HepG2 (cell line): ENCODE results near the gene BASP1.

ENCODE experiments used
- ARNT ChIP-seq: fragments of 450-650 bp; IDR thresholded peaks from 2 replicates; pipeline ENCODE4 v1.6.1; 2017
- CBX2 ChIP-seq, 2 experiments: fragments of 200-600 bp in 1 of 2; sonication (generic); formaldehyde crosslinking in 1 of 2; IDR thresholded peaks; 2 replicates each; pipeline versions ENCODE4 v1.7.0 to v1.8.1; 2018 to 2022; ENCODE audit warnings: low read depth in 2 of 2, low read length in 1 of 2, mild to moderate bottlenecking in 1 of 2, missing genetic modification reagents in 1 of 2
- CHD2 ChIP-seq: IDR thresholded peaks from 2 replicates; pipeline ENCODE4 v1.6.1; 2011; ENCODE audit warnings: low read depth, low read length, improper control_type of control experiment
- EZH2 ChIP-seq: conservative IDR thresholded peaks from 2 replicates; pipeline ENCODE4 v1.6.1; 2012; ENCODE audit warnings: mild to moderate bottlenecking, low read depth, low read length, moderate library complexity
- FOXK2 ChIP-seq: fragments of 450-650 bp; IDR thresholded peaks from 2 replicates; pipeline ENCODE4 v1.6.1; 2016
- NFIB ChIP-seq: sonication (generic); formaldehyde crosslinking; IDR thresholded peaks from 2 replicates; pipeline ENCODE4 v1.9.0; 2021; ENCODE audit warnings: missing genetic modification reagents, mild to moderate bottlenecking, borderline replicate concordance
- SMAD3 ChIP-seq: sonication (generic); formaldehyde crosslinking; IDR thresholded peaks from 2 replicates; pipeline ENCODE4 v1.4.0; 2020; ENCODE audit warnings: missing genetic modification reagents
- TAF1 ChIP-seq: sonication (generic); formaldehyde crosslinking; IDR thresholded peaks from 2 replicates; pipeline ENCODE4 v1.4.0; 2020; ENCODE audit warnings: missing genetic modification reagents
- TCF7 ChIP-seq: sonication (generic); IDR thresholded peaks from 2 replicates; pipeline ENCODE4 v1.6.1; 2016; ENCODE audit warnings: antibody characterized with exemption, low read depth
- ZFP36L2 ChIP-seq: sonication (generic); formaldehyde crosslinking; IDR thresholded peaks from 2 replicates; pipeline ENCODE4 v1.4.0; 2020; ENCODE audit warnings: missing genetic modification reagents
- ZFY ChIP-seq: sonication (generic); formaldehyde crosslinking; IDR thresholded peaks from 2 replicates; pipeline ENCODE4 v1.4.0; 2020; ENCODE audit warnings: missing genetic modification reagents
- ZNF274 ChIP-seq: sonication (generic); formaldehyde crosslinking; IDR thresholded peaks from 2 replicates; pipeline ENCODE4 v1.5.1; 2020; ENCODE audit warnings: mild to moderate bottlenecking, missing genetic modification reagents
- ZNF431 ChIP-seq: sonication (generic); formaldehyde crosslinking; IDR thresholded peaks from 2 replicates; pipeline ENCODE4 v1.9.0; 2022; ENCODE audit warnings: missing genetic modification reagents, low read depth, mild to moderate bottlenecking, borderline replicate concordance
- TF ChIP-seq, protein P1 (sequence below): sonication (generic); formaldehyde crosslinking; IDR thresholded peaks from 2 replicates; pipeline ENCODE4 v1.5.1; 2020; ENCODE audit warnings: mild to moderate bottlenecking, missing genetic modification reagents, borderline replicate concordance

DNA sequence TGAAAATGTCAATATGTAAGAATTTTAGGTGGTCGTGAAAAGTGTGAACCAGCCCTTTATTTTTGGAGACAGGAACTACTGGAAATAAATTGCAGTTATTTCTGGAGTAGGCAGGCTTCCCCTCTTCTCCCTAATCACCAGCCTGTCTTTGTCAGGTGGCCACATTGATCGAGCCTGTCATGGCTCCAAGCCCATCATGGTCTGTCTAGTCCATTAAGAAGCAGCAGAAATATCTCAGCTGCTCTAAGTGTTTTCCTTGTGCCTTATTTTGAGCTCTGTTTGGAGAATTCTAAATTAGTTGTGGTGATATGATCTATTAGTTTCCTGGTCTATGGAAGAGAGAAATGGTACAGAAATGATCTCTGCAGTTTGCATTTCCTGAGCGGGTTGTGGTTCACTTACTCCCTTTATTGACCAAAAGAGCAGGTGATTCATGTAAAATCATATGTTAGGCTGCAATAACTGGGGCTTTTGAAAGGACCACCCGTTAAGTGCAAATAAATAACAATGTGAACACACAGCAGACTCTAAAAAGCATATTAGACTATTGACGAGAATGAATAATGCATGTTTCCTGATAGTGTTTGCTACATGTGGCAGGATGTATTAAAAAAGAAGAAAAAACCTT lies 42.3 kb downstream of the BASP1 start:
- TF ChIP-seq TCF7, result no peak
- no peak for TF ChIP-seq TAF1 (CRISPR knock-in tag)
- TF ChIP-seq FOXK2, result no peak
- TF ChIP-seq EZH2, result no peak
- TF ChIP-seq ZNF431 (CRISPR knock-in tag), result no peak
- no peak for TF ChIP-seq NFIB (CRISPR knock-in tag)
- no peak for TF ChIP-seq CHD2
- no peak for TF ChIP-seq ZNF274 (CRISPR knock-in tag)
- no peak for TF ChIP-seq SMAD3
- no peak for TF ChIP-seq CBX2 (IDR thresholded peaks at IDR 0.05; ENCODE audit: low read depth, low read length)
- TF ChIP-seq CBX2 (CRISPR knock-in tag; IDR thresholded peaks at IDR 0.05; ENCODE audit: low read depth), result no peak
- TF ChIP-seq ARNT, result no peak
- no peak for TF ChIP-seq ZFP36L2 (CRISPR knock-in tag)
- TF ChIP-seq, protein P1, sequence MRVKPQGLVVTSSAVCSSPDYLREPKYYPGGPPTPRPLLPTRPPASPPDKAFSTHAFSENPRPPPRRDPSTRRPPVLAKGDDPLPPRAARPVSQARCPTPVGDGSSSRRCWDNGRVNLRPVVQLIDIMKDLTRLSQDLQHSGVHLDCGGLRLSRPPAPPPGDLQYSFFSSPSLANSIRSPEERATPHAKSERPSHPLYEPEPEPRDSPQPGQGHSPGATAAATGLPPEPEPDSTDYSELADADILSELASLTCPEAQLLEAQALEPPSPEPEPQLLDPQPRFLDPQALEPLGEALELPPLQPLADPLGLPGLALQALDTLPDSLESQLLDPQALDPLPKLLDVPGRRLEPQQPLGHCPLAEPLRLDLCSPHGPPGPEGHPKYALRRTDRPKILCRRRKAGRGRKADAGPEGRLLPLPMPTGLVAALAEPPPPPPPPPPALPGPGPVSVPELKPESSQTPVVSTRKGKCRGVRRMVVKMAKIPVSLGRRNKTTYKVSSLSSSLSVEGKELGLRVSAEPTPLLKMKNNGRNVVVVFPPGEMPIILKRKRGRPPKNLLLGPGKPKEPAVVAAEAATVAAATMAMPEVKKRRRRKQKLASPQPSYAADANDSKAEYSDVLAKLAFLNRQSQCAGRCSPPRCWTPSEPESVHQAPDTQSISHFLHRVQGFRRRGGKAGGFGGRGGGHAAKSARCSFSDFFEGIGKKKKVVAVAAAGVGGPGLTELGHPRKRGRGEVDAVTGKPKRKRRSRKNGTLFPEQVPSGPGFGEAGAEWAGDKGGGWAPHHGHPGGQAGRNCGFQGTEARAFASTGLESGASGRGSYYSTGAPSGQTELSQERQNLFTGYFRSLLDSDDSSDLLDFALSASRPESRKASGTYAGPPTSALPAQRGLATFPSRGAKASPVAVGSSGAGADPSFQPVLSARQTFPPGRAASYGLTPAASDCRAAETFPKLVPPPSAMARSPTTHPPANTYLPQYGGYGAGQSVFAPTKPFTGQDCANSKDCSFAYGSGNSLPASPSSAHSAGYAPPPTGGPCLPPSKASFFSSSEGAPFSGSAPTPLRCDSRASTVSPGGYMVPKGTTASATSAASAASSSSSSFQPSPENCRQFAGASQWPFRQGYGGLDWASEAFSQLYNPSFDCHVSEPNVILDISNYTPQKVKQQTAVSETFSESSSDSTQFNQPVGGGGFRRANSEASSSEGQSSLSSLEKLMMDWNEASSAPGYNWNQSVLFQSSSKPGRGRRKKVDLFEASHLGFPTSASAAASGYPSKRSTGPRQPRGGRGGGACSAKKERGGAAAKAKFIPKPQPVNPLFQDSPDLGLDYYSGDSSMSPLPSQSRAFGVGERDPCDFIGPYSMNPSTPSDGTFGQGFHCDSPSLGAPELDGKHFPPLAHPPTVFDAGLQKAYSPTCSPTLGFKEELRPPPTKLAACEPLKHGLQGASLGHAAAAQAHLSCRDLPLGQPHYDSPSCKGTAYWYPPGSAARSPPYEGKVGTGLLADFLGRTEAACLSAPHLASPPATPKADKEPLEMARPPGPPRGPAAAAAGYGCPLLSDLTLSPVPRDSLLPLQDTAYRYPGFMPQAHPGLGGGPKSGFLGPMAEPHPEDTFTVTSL, result no peak
- no peak for TF ChIP-seq ZFY
